Neural cell (in vitro differentiated cells): Measurements from ENCODE around the gene DCTN5.

ENCODE experiments used
- CTCF ChIP-seq: fragments of 450-650 bp; IDR thresholded peaks from 2 replicates; pipeline ENCODE4 v1.5.1; 2014; ENCODE audit warnings: antibody characterized with exemption, mild to moderate bottlenecking, moderate library complexity; ENCODE audit not compliant: poor library complexity, severe bottlenecking
- POLR2AphosphoS5 ChIP-seq: IDR thresholded peaks from 2 replicates; pipeline ENCODE4 v1.6.1; 2012
- TAF1 ChIP-seq: IDR thresholded peaks from 2 replicates; pipeline ENCODE4 v1.6.1; 2012; ENCODE audit warnings: low read depth

GRCh38 chr16:23609929-23610328 is 31.3 kb upstream of the DCTN5 start:
- no peak for TF ChIP-seq CTCF
- no peak for TF ChIP-seq POLR2AphosphoS5
- no peak for TF ChIP-seq TAF1
